HG03045 (cell line): ENCODE data around the gene SIGLEC15.
"Not testable (repeated sequence)": the region's sequence is repeated elsewhere in the genome, so short reads cannot be mapped to it uniquely, and the experiment has no call there.

ENCODE experiments used
- ATAC-seq: cut with Tn5 transposase; IDR thresholded peaks from one replicate; pipeline ENCODE4 v1.9.1; 2021; ENCODE audit warnings: mild to moderate bottlenecking, moderate library complexity; ENCODE audit not compliant: unreplicated experiment

Gene SIGLEC15

GRCh38 chr18:45825258-45826044 lies at the start of gene SIGLEC15:
SIGLEC15 (plus strand) TSS chr18:45825675; CDS start chr18:45825729, 54 bp downstream.
- no peak for ATAC-seq

GRCh38 chr18:45775743-45776142 lies 49.7 kb upstream of the SIGLEC15 start:
- ATAC-seq: no peak

GRCh38 chr18:45777393-45777792 lies 48.1 kb upstream of the SIGLEC15 start:
- ATAC-seq: no peak

GRCh38 chr18:45780568-45780967 lies 44.9 kb upstream of the SIGLEC15 start:
- no peak for ATAC-seq

GRCh38 chr18:45782662-45783061 lies 42.8 kb upstream of the SIGLEC15 start:
- no peak for ATAC-seq

- no peak for ATAC-seq
Measured at GRCh38 chr18:45783097-45784075, 42.1 kb upstream of the SIGLEC15 start.

GRCh38 chr18:45785134-45785533 lies 40.3 kb upstream of the SIGLEC15 start:
- ATAC-seq: no peak

- ATAC-seq: no peak
Measured at GRCh38 chr18:45786941-45787340, 38.5 kb upstream of the SIGLEC15 start.

GRCh38 chr18:45787346-45787745 lies 38.1 kb upstream of the SIGLEC15 start:
- ATAC-seq: no peak

- ATAC-seq: no peak
Measured at GRCh38 chr18:45788861-45789260, 36.6 kb upstream of the SIGLEC15 start.

GRCh38 chr18:45792506-45793263 lies 32.8 kb upstream of the SIGLEC15 start:
- no peak for ATAC-seq

GRCh38 chr18:45793264-45793965 lies 32.1 kb upstream of the SIGLEC15 start:
- ATAC-seq: no peak

GRCh38 chr18:45801416-45802004 lies 24.0 kb upstream of the SIGLEC15 start:
- ATAC-seq: no peak

GRCh38 chr18:45802814-45803492 lies 22.5 kb upstream of the SIGLEC15 start:
- ATAC-seq: no peak

- ATAC-seq: no peak
Measured at GRCh38 chr18:45805551-45805950, 19.9 kb upstream of the SIGLEC15 start.

- no peak for ATAC-seq
Measured at GRCh38 chr18:45806226-45806625, 19.2 kb upstream of the SIGLEC15 start.

- ATAC-seq: not testable (repeated sequence)
Measured at GRCh38 chr18:45807144-45807543, 18.3 kb upstream of the SIGLEC15 start.

- ATAC-seq: not testable (repeated sequence)
Measured at GRCh38 chr18:45814733-45815132, 10.7 kb upstream of the SIGLEC15 start.

GRCh38 chr18:45817543-45817942 lies 7.9 kb upstream of the SIGLEC15 start:
- no peak for ATAC-seq
